Activated naive CD4-positive, alpha-beta T cell (primary cell): Measurements from ENCODE around the gene C1QL3.

Experiments
- DNase-seq, 4 experiments: peaks; one replicate each; lab custom pipeline; 2025; lab: John Stamatoyannopoulos, UW

Gene C1QL3

GRCh38 chr10:16493884-16494536 lies 27.7 kb downstream of the C1QL3 start:
- no peak for DNase-seq

GRCh38 chr10:16491933-16492332 lies 29.7 kb downstream of the C1QL3 start:
- no peak for DNase-seq

- no peak for DNase-seq
These were observed 31.2 kb downstream of the C1QL3 start for GRCh38 chr10:16490511-16490910.

- DNase-seq, result no peak
These were observed 38.3 kb downstream of the C1QL3 start for GRCh38 chr10:16483241-16483917.

- no peak for DNase-seq
These were observed 40.5 kb downstream of the C1QL3 start for GRCh38 chr10:16481052-16481728.

GRCh38 chr10:16478801-16479200 lies 42.9 kb downstream of the C1QL3 start:
- no peak for DNase-seq

GRCh38 chr10:16477757-16478156 lies 43.9 kb downstream of the C1QL3 start:
- no peak for DNase-seq

GRCh38 chr10:16472828-16473227 lies 48.9 kb downstream of the C1QL3 start:
- no peak for DNase-seq

- no peak for DNase-seq
These were observed 50.9 kb downstream of the C1QL3 start for GRCh38 chr10:16470747-16471146.

GRCh38 chr10:16466001-16466400 lies 55.7 kb downstream of the C1QL3 start:
- DNase-seq, result no peak
